H9 (cell line): ENCODE results near the gene OR10H1. TPM values are rescaled to one million over a fixed set of nuclear protein-coding genes. Genes with fewer than 3 reads are reported as not detected.
"Not testable (repeated sequence)": the region's sequence is repeated elsewhere in the genome, so short reads cannot be mapped to it uniquely, and the experiment has no call there.

Source experiments
- DNase-seq: peaks from one replicate; pipeline ENCODE4 v3.0.0-alpha.2; 2017
- H2AFZ ChIP-seq: one replicate; pipeline ENCODE4 v1.6.1; 2013; ENCODE audit warnings: mild to moderate bottlenecking, low read length, control low read depth, moderate library complexity
- H2AK5ac ChIP-seq: 2 replicates; pipeline ENCODE4 v1.6.1; 2013; ENCODE audit warnings: low read length, control low read depth, mixed read lengths; ENCODE audit not compliant: insufficient read length
- H2BK120ac ChIP-seq: one replicate; pipeline ENCODE4 v1.6.1; 2013; ENCODE audit warnings: low read depth, mild to moderate bottlenecking, low read length, control low read depth, inconsistent platforms; ENCODE audit not compliant: poor library complexity, severe bottlenecking
- H2BK12ac ChIP-seq: 2 replicates; pipeline ENCODE4 v1.6.1; 2013; ENCODE audit warnings: low read length, control low read depth, mixed read lengths, low read depth; ENCODE audit not compliant: insufficient read length
- H2BK15ac ChIP-seq: 2 replicates; pipeline ENCODE4 v1.6.1; 2013; ENCODE audit warnings: low read depth, low read length, control low read depth
- H2BK20ac ChIP-seq: one replicate; pipeline ENCODE4 v1.6.1; 2013; ENCODE audit warnings: low read depth, mild to moderate bottlenecking, low read length, control low read depth, inconsistent platforms; ENCODE audit not compliant: poor library complexity, severe bottlenecking
- H2BK5ac ChIP-seq: 2 replicates; pipeline ENCODE4 v1.6.1; 2013; ENCODE audit warnings: low read length, control low read depth, mixed read lengths; ENCODE audit not compliant: insufficient read length
- H3K14ac ChIP-seq: 2 replicates; pipeline ENCODE4 v1.6.1; 2013; ENCODE audit warnings: low read length, control low read depth; ENCODE audit not compliant: insufficient read depth
- H3K18ac ChIP-seq: 2 replicates; pipeline ENCODE4 v1.6.1; 2013; ENCODE audit warnings: low read depth, mild to moderate bottlenecking, mixed read lengths, low read length, control low read depth; ENCODE audit not compliant: insufficient read length
- H3K23ac ChIP-seq: 2 replicates; pipeline ENCODE4 v1.6.1; 2013; ENCODE audit warnings: low read length, control low read depth, mixed read lengths, low read depth; ENCODE audit not compliant: insufficient read length
- H3K23me2 ChIP-seq: 2 replicates; pipeline ENCODE4 v1.6.1; 2013; ENCODE audit warnings: low read depth, mild to moderate bottlenecking, mixed read lengths, low read length, control low read depth; ENCODE audit not compliant: insufficient read length, poor library complexity, severe bottlenecking
- H3K27ac ChIP-seq: 2 replicates; pipeline ENCODE4 v1.5.1; 2013; ENCODE audit warnings: low read length, control low read depth, mixed read lengths, low read depth; ENCODE audit not compliant: insufficient read length
- H3K27me3 ChIP-seq: 2 replicates; pipeline ENCODE4 v1.6.1; 2013; ENCODE audit warnings: low read length, control low read depth, inconsistent platforms; ENCODE audit not compliant: insufficient read depth
- H3K4ac ChIP-seq: 2 replicates; pipeline ENCODE4 v1.6.1; 2013; ENCODE audit warnings: low read depth, mild to moderate bottlenecking, control low read depth, inconsistent platforms, low read length, moderate library complexity
- H3K4me1 ChIP-seq: 2 replicates; pipeline ENCODE4 v1.6.1; 2013; ENCODE audit warnings: low read length, control low read depth, inconsistent platforms; ENCODE audit not compliant: insufficient read depth
- H3K4me2 ChIP-seq: 2 replicates; pipeline ENCODE4 v1.6.1; 2013; ENCODE audit warnings: low read length, control low read depth, mixed read lengths; ENCODE audit not compliant: insufficient read length, insufficient read depth
- H3K56ac ChIP-seq: 2 replicates; pipeline ENCODE4 v1.6.1; 2013; ENCODE audit warnings: low read depth, mild to moderate bottlenecking, mixed read lengths, low read length, control low read depth; ENCODE audit not compliant: insufficient read length
- H3K79me1 ChIP-seq: 2 replicates; pipeline ENCODE4 v1.6.1; 2013; ENCODE audit warnings: low read depth, mild to moderate bottlenecking, moderate library complexity, low read length, control low read depth, inconsistent platforms; ENCODE audit not compliant: insufficient read depth, poor library complexity, severe bottlenecking
- H3K79me2 ChIP-seq: 2 replicates; pipeline ENCODE4 v1.6.1; 2013; ENCODE audit warnings: low read length, control low read depth, inconsistent platforms; ENCODE audit not compliant: insufficient read depth
- H3K9ac ChIP-seq: 2 replicates; pipeline ENCODE4 v1.6.1; 2013; ENCODE audit warnings: low read length, control low read depth, mixed read lengths; ENCODE audit not compliant: insufficient read length; ENCODE audit errors: extremely low read depth
- H3K9me3 ChIP-seq: one replicate; pipeline ENCODE4 v1.6.1; 2013; ENCODE audit warnings: low read depth, low read length, inconsistent platforms; ENCODE audit not compliant: control insufficient read depth
- H3T11ph ChIP-seq: one replicate; pipeline ENCODE4 v1.6.1; 2013; ENCODE audit warnings: mild to moderate bottlenecking, low read length, control low read depth, inconsistent platforms
- H4K20me1 ChIP-seq: one replicate; pipeline ENCODE4 v1.6.1; 2013; ENCODE audit not compliant: control insufficient read depth, insufficient read length, insufficient read depth
- H4K5ac ChIP-seq: 2 replicates; pipeline ENCODE4 v1.6.1; 2013; ENCODE audit warnings: low read depth, mild to moderate bottlenecking, mixed read lengths, low read length, control low read depth; ENCODE audit not compliant: insufficient read length
- H4K8ac ChIP-seq: replicated peaks from 2 replicates; pipeline ENCODE4 v1.6.1; 2013; ENCODE audit warnings: low read length, control low read depth, mixed read lengths, low read depth; ENCODE audit not compliant: insufficient read length
- H4K91ac ChIP-seq: 2 replicates; pipeline ENCODE4 v1.6.1; 2013; ENCODE audit warnings: low read depth, mild to moderate bottlenecking, moderate library complexity, mixed read lengths, low read length, control low read depth; ENCODE audit not compliant: insufficient read length
- H3K27ac Mint-ChIP-seq, 3 experiments: 2 replicates in 2 of 3; 3 replicates in 1 of 3; pipeline ENCODE4 v1.8.0; 2020 to 2021; ENCODE audit warnings: mixed read lengths in 3 of 3, mild to moderate bottlenecking in 1 of 3, moderate library complexity in 1 of 3
- H3K27me3 Mint-ChIP-seq: 2 replicates; pipeline ENCODE4 v1.8.0; 2021; ENCODE audit warnings: low read depth, mild to moderate bottlenecking, moderate library complexity, mixed read lengths
- H3K36me3 Mint-ChIP-seq, 3 experiments: 2 replicates in 2 of 3; 3 replicates in 1 of 3; pipeline ENCODE4 v1.8.0; 2020 to 2021; ENCODE audit warnings: low read depth in 3 of 3, mixed read lengths in 3 of 3; ENCODE audit not compliant: insufficient read depth in 1 of 3
- H3K4me1 Mint-ChIP-seq, 2 experiments: 2 replicates each; pipeline ENCODE4 v1.8.0; 2020; ENCODE audit warnings: mixed read lengths in 2 of 2
- H3K4me3 Mint-ChIP-seq, 2 experiments: 2 replicates in 1 of 2; 3 replicates in 1 of 2; pipeline ENCODE4 v1.8.0; 2020 to 2021; ENCODE audit warnings: mild to moderate bottlenecking in 2 of 2, mixed read lengths in 2 of 2, moderate library complexity in 1 of 2
- H3K9me3 Mint-ChIP-seq, 2 experiments: 2 replicates in 1 of 2; 3 replicates in 1 of 2; pipeline ENCODE4 v1.8.0; 2020; ENCODE audit warnings: mild to moderate bottlenecking in 2 of 2, mixed read lengths in 2 of 2, moderate library complexity in 1 of 2
- WGBS: extraction: QIAGEN DNeasy Blood & Tissue Kit; methylation state at CpG from one replicate; pipeline ENCODE4 v1.1.7; 2013; ENCODE audit warnings: missing lambda C conversion rate, low lambda C conversion rate, mixed read lengths; ENCODE audit not compliant: insufficient read length; ENCODE audit errors: extremely low coverage; 5-methylcytosine and 5-hydroxymethylcytosine counted together
- total RNA-seq: library from RNA; stranded (reverse); gene quantifications from 2 replicates; pipeline ENCODE4 v1.2.1, GENCODE V29; 2021
- TF ChIP-seq, protein P1 (sequence below): fragments of 200-600 bp; sonication (generic); conservative IDR thresholded peaks from 3 replicates; pipeline ENCODE4 v1.8.0; 2021; ENCODE audit warnings: antibody characterized with exemption, mild to moderate bottlenecking

The OR10H1 gene
- total RNA-seq, 1 experiment from 2014 or later: not detected

DNA sequence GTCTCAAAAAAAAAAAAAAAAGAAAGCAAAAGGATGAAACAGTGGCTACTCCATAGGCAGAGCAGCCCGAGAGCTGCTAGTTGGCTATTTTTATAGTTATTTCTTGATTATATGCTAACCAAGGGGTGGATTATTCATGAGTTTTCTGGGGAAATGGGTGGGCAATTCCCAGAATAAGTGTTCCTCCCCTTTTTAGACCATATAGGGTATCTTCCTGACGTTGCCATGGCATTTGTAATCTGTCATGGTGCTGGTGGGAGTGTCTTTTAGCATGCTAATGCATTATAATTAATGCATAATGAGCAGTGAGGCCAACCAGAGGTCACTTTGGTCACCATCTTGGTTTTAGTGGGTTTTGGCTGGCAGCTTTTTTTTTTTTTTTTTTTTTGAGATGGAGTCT, 25.4 kb upstream of the OR10H1 start:
- H2BK120ac ChIP-seq: no peak overlapping the region
- H2BK5ac ChIP-seq: no peak overlapping the region
- H3T11ph ChIP-seq: no peak overlapping the region
- H2AK5ac ChIP-seq: no peak overlapping the region
- TF ChIP-seq, protein P1, sequence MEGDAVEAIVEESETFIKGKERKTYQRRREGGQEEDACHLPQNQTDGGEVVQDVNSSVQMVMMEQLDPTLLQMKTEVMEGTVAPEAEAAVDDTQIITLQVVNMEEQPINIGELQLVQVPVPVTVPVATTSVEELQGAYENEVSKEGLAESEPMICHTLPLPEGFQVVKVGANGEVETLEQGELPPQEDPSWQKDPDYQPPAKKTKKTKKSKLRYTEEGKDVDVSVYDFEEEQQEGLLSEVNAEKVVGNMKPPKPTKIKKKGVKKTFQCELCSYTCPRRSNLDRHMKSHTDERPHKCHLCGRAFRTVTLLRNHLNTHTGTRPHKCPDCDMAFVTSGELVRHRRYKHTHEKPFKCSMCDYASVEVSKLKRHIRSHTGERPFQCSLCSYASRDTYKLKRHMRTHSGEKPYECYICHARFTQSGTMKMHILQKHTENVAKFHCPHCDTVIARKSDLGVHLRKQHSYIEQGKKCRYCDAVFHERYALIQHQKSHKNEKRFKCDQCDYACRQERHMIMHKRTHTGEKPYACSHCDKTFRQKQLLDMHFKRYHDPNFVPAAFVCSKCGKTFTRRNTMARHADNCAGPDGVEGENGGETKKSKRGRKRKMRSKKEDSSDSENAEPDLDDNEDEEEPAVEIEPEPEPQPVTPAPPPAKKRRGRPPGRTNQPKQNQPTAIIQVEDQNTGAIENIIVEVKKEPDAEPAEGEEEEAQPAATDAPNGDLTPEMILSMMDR: no peak
- no peak overlapping the region for H3K4ac ChIP-seq
- H2BK12ac ChIP-seq: no peak overlapping the region
- peaks cover 74% of the 10 kb centered on the region for H3K9me3 ChIP-seq
- H2BK20ac ChIP-seq: no peak overlapping the region
- Mint-ChIP-seq H3K36me3 (peaks cover 15 to 38% (median 18%) of the 10 kb centered on the region in 3 experiments), H3K4me1 (no peaks in the 10 kb centered on the region), H3K27me3 (peaks cover 3% of the 10 kb centered on the region), H3K4me3 (no peak overlapping the region), H3K27ac (no peak overlapping the region), H3K9me3 (peaks cover 77 to 80% of the 10 kb centered on the region in 2 experiments)
- no peak for DNase-seq
- no peak overlapping the region for H3K9ac ChIP-seq
- no peak overlapping the region for H3K56ac ChIP-seq
- no peak overlapping the region for H3K23ac ChIP-seq
- no peaks in the 10 kb centered on the region for H3K27me3 ChIP-seq
- H3K79me1 ChIP-seq: no peaks in the 10 kb centered on the region
- no peak overlapping the region for H3K27ac ChIP-seq
- no peak overlapping the region for H4K8ac ChIP-seq
- H3K14ac ChIP-seq: no peak overlapping the region
- H3K4me1 ChIP-seq: no peaks in the 10 kb centered on the region
- H4K91ac ChIP-seq: no peak overlapping the region
- H4K20me1 ChIP-seq: no peaks in the 10 kb centered on the region
- no peak overlapping the region for H2AFZ ChIP-seq
- H4K5ac ChIP-seq: no peak overlapping the region
- no peaks in the 10 kb centered on the region for H3K79me2 ChIP-seq
- no peak overlapping the region for H3K18ac ChIP-seq
- no CpG with 5 or more reads among the region's 2 CpGs for WGBS
- no peak overlapping the region for H3K4me2 ChIP-seq
- no peaks in the 10 kb centered on the region for H3K23me2 ChIP-seq
- no peak overlapping the region for H2BK15ac ChIP-seq

DNA sequence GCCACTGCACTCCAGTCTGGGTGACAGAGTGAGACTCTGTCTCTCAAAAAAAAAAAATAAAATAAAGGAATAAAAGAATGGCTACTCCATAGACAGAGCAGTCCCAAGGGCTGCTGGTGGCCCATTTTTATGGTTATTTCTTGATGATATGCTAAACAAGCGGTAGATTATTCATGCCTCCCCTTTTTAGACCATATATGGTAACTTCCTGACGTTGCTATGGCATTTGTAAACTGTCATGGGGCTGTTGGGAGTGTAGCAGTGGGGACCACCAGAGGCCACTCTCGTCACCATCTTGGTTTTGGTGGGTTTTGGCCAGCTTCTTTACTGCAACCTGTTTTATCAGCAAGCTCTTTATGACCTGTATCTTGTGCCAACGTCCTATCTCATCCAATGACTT, 24.4 kb upstream of the OR10H1 start:
- Mint-ChIP-seq H3K36me3 (peaks cover 17 to 37% (median 19%) of the 10 kb centered on the region in 3 experiments), H3K9me3 (peaks cover 68 to 71% of the 10 kb centered on the region in 2 experiments)
- not testable (repeated sequence) for H2AK5ac ChIP-seq, H2BK15ac ChIP-seq, H3K23ac ChIP-seq, H3K79me2 ChIP-seq, H3K27me3 Mint-ChIP-seq, DNase-seq, H2BK5ac ChIP-seq, H3T11ph ChIP-seq, H3K27ac Mint-ChIP-seq, H2BK20ac ChIP-seq, H4K5ac ChIP-seq, H3K4me3 Mint-ChIP-seq, H4K91ac ChIP-seq, H3K4me1 Mint-ChIP-seq, H3K56ac ChIP-seq, H3K4me1 ChIP-seq, H2BK12ac ChIP-seq, H3K79me1 ChIP-seq, H2BK120ac ChIP-seq, H3K23me2 ChIP-seq, H3K9ac ChIP-seq, H3K18ac ChIP-seq, H3K27me3 ChIP-seq, H4K8ac ChIP-seq, H2AFZ ChIP-seq, H3K14ac ChIP-seq, H3K27ac ChIP-seq, H4K20me1 ChIP-seq, H3K4me2 ChIP-seq, H3K4ac ChIP-seq
- no CpG with 5 or more reads among the region's 4 CpGs for WGBS
- peaks cover 74% of the 10 kb centered on the region for H3K9me3 ChIP-seq
